ENCODE results near the gene HES7. TPM values are rescaled to one million over a fixed set of nuclear protein-coding genes. Genes with fewer than 3 reads are reported as not detected.
"Not testable (repeated sequence)": the region's sequence is repeated elsewhere in the genome, so short reads cannot be mapped to it uniquely, and the experiment has no call there.

HES7 gene
- not detected for total RNA-seq

- no peak for TF ChIP-seq POLR2A (IDR thresholded peaks at IDR 0.05)
- TF ChIP-seq, protein P1, sequence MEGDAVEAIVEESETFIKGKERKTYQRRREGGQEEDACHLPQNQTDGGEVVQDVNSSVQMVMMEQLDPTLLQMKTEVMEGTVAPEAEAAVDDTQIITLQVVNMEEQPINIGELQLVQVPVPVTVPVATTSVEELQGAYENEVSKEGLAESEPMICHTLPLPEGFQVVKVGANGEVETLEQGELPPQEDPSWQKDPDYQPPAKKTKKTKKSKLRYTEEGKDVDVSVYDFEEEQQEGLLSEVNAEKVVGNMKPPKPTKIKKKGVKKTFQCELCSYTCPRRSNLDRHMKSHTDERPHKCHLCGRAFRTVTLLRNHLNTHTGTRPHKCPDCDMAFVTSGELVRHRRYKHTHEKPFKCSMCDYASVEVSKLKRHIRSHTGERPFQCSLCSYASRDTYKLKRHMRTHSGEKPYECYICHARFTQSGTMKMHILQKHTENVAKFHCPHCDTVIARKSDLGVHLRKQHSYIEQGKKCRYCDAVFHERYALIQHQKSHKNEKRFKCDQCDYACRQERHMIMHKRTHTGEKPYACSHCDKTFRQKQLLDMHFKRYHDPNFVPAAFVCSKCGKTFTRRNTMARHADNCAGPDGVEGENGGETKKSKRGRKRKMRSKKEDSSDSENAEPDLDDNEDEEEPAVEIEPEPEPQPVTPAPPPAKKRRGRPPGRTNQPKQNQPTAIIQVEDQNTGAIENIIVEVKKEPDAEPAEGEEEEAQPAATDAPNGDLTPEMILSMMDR (IDR thresholded peaks at IDR 0.05), result no peak
- H3K4me3 ChIP-seq (ENCODE audit: low read depth, poor library complexity, severe bottlenecking), result no peak within 1 kb of the TSS
- DNase-seq (ENCODE audit: low spot score in 2 of 2), result no peak
- WGBS, 2 donors, result 0% methylated on average over 29 of the region's 29 CpGs
- intact Hi-C loops (cut with DNase I; ENCODE audit: low total_unique reads), result no loop called here
Measured at GRCh38 chr17:8123695-8124349, at the start of gene HES7. TSS of gene HES7 (minus strand) at chr17:8124106. CDS start at chr17:8124084, 22 bp downstream.

- DNase-seq (ENCODE audit: low spot score in 2 of 2), result peak; percentile 86 to 95
- TF ChIP-seq, protein P1 (IDR thresholded peaks at IDR 0.05), result no peak
- peak in 1 of 2 donors; percentile 96 for TF ChIP-seq POLR2A (IDR thresholded peaks at IDR 0.05)
- no peak overlapping the region for H3K4me3 ChIP-seq (ENCODE audit: low read depth, poor library complexity, severe bottlenecking)
- intact Hi-C loops (cut with DNase I; ENCODE audit: low total_unique reads), result no loop called here
- 0% methylated on average over 23 of the region's 23 CpGs for WGBS, 2 donors
Measured at GRCh38 chr17:8173056-8173870, 49.4 kb upstream of the HES7 start.

- 88 to 90% methylated on average over 19 of the region's 19 CpGs for WGBS, 2 donors
- intact Hi-C loops (cut with DNase I; ENCODE audit: low total_unique reads); H3K4me3 ChIP-seq (ENCODE audit: low read depth, poor library complexity, severe bottlenecking); DNase-seq (ENCODE audit: low spot score in 2 of 2): not testable (repeated sequence)
Measured at GRCh38 chr17:8170186-8170585, 46.3 kb upstream of the HES7 start.

DNA sequence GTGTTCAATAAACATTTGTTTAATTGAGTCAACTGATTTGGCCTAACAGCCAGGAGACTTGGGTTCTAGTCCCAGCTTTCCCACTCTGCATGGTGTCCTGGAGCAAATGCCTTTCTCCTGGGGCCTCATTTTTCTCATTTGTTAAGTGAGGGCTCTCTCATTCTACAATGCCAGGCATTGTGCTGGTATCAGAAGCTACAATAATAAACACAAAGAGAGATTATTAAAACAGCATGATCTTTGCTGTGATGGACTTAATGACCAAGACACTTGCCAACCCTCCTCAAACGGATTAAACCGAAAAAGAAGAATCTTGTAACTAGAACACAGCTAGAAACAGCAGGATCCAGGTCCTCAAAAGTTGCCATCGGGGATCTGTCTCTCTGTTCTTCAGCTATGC lies 43.6 kb upstream of the HES7 start:
- 76 to 77% methylated on average over 3 of the region's 3 CpGs for WGBS, 2 donors
- no peak for TF ChIP-seq POLR2A (IDR thresholded peaks at IDR 0.05)
- TF ChIP-seq, protein P1 (IDR thresholded peaks at IDR 0.05), result no peak
- H3K4me3 ChIP-seq (ENCODE audit: low read depth, poor library complexity, severe bottlenecking), result no peak overlapping the region
- no peak for DNase-seq (ENCODE audit: low spot score in 2 of 2)
- intact Hi-C loops (cut with DNase I; ENCODE audit: low total_unique reads), result no loop called here

DNA sequence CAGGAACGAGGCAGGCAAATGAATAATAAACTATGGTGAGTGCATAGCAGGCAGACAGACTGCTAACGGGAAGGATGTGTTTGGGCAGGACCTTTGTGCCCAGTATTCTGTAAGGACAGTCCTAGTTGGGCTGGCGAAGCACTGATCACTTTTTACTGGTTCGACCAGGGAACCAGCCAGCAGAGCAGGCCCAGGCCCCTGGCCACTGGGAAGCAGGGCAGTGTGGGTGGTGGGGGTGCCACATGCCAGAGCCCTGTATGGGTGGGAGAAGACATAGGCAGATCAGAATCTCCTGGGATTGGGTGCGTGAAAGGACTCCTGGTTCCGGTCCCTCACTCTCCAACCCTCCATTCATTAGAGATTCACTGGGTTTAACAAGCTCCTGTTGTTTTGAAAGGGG lies 42.8 kb upstream of the HES7 start:
- no peak for DNase-seq (ENCODE audit: low spot score in 2 of 2)
- intact Hi-C loops (cut with DNase I; ENCODE audit: low total_unique reads), result no loop called here
- no peak overlapping the region for H3K4me3 ChIP-seq (ENCODE audit: low read depth, poor library complexity, severe bottlenecking)
- WGBS, 2 donors, result 64 to 71% methylated on average over 6 of the region's 6 CpGs
- TF ChIP-seq, protein P1 (IDR thresholded peaks at IDR 0.05), result no peak
- TF ChIP-seq POLR2A (IDR thresholded peaks at IDR 0.05), result no peak

DNA sequence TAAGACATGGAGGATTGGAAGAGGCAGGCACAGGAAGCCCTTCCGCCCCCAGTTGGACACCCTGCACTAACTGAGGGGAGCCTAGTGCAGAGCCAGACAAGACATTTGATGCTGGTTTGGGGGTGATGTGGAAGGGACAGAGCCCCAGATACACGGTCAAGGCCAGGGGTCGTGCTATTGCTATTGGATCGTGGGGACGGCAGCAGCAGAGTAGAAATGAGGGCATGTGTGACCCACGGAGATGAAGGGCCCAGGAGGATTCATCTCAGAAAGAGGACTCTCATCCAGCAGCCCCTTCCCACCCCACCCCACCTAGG lies 40.9 kb upstream of the HES7 start:
- TF ChIP-seq POLR2A (IDR thresholded peaks at IDR 0.05), result no peak
- TF ChIP-seq, protein P1 (IDR thresholded peaks at IDR 0.05), result no peak
- intact Hi-C loops (cut with DNase I; ENCODE audit: low total_unique reads), result no loop called here
- no peak overlapping the region for H3K4me3 ChIP-seq (ENCODE audit: low read depth, poor library complexity, severe bottlenecking)
- WGBS, 2 donors, result 67 to 74% methylated on average over 6 of the region's 6 CpGs
- DNase-seq (ENCODE audit: low spot score in 2 of 2), result peak in 1 of 2 donors; percentile 83

Measured in lower leg skin (tissue), 4 donors.